H4 (cell line): ENCODE measurements around the gene UCN. TPM values are rescaled to one million over a fixed set of nuclear protein-coding genes. Genes with fewer than 3 reads are reported as not detected.
"Not testable (repeated sequence)": the region's sequence is repeated elsewhere in the genome, so short reads cannot be mapped to it uniquely, and the experiment has no call there.

Experiments used
- DNase-seq: peaks from one replicate; pipeline ENCODE4 v3.0.0-alpha.2; 2015; ENCODE audit warnings: low spot score
- total RNA-seq: library from RNA; depleted of rRNA; stranded (reverse); fragments of >200 nt; shearing (Covaris generic); gene quantifications from 2 replicates; pipeline ENCODE4 v1.2.3, GENCODE V29; 2014; rRNA removed

UCN gene
- 0.53 TPM in 1 of 2 replicates, not detected in the other for total RNA-seq

- no peak for DNase-seq
These were observed at the start of gene UCN for GRCh38 chr2:27308359-27308881. Gene UCN, minus strand, starts transcription at chr2:27308445. Its CDS starts 550 bp downstream, at chr2:27307895.

GRCh38 chr2:27356382-27357181 is 48.3 kb upstream of the UCN start, which contains the start of gene GTF3C2:
Gene GTF3C2, minus strand, starts transcription at chr2:27356764. Its CDS starts 13,210 bp downstream, at chr2:27343554.
- peak; percentile 91 for DNase-seq

GRCh38 chr2:27356056-27356381 is 47.8 kb upstream of the UCN start:
- no peak for DNase-seq

- DNase-seq = no peak
These were observed 46.3 kb upstream of the UCN start for GRCh38 chr2:27354597-27354927.

GRCh38 chr2:27353762-27354596 is 45.7 kb upstream of the UCN start:
- DNase-seq = no peak

GRCh38 chr2:27353386-27353761 is 45.1 kb upstream of the UCN start:
- DNase-seq = not testable (repeated sequence)

GRCh38 chr2:27351802-27352598 is 43.8 kb upstream of the UCN start:
- no peak for DNase-seq

GRCh38 chr2:27350106-27350693 is 42.0 kb upstream of the UCN start:
- DNase-seq = no peak

GRCh38 chr2:27347641-27348040 is 39.4 kb upstream of the UCN start:
- no peak for DNase-seq

- DNase-seq = no peak
These were observed 27.9 kb upstream of the UCN start for GRCh38 chr2:27336173-27336572.

- no peak for DNase-seq
These were observed 27.1 kb upstream of the UCN start for GRCh38 chr2:27335311-27335710.

GRCh38 chr2:27324720-27325119 is 16.5 kb upstream of the UCN start:
- DNase-seq = no peak

- DNase-seq = no peak
These were observed 15.5 kb upstream of the UCN start for GRCh38 chr2:27323596-27324285.

- DNase-seq = peak; percentile 90
These were observed 14.7 kb upstream of the UCN start, which contains the start of gene MPV17 for GRCh38 chr2:27322766-27323595. Gene MPV17, minus strand, starts transcription at chr2:27323097. Its CDS starts 580 bp downstream, at chr2:27322517.

GRCh38 chr2:27322301-27322765 is 14.1 kb upstream of the UCN start:
- DNase-seq = no peak

GRCh38 chr2:27320958-27321543 is 12.8 kb upstream of the UCN start:
- DNase-seq = peak; percentile 94

GRCh38 chr2:27319839-27320238 is 11.6 kb upstream of the UCN start:
- DNase-seq = not testable (repeated sequence)

- no peak for DNase-seq
These were observed 8.6 kb upstream of the UCN start for GRCh38 chr2:27316655-27317412.

- DNase-seq = no peak
These were observed 6.9 kb upstream of the UCN start for GRCh38 chr2:27315122-27315521.
